Measurements from ENCODE around the gene DNASE1L1.

Gene DNASE1L1

DNA sequence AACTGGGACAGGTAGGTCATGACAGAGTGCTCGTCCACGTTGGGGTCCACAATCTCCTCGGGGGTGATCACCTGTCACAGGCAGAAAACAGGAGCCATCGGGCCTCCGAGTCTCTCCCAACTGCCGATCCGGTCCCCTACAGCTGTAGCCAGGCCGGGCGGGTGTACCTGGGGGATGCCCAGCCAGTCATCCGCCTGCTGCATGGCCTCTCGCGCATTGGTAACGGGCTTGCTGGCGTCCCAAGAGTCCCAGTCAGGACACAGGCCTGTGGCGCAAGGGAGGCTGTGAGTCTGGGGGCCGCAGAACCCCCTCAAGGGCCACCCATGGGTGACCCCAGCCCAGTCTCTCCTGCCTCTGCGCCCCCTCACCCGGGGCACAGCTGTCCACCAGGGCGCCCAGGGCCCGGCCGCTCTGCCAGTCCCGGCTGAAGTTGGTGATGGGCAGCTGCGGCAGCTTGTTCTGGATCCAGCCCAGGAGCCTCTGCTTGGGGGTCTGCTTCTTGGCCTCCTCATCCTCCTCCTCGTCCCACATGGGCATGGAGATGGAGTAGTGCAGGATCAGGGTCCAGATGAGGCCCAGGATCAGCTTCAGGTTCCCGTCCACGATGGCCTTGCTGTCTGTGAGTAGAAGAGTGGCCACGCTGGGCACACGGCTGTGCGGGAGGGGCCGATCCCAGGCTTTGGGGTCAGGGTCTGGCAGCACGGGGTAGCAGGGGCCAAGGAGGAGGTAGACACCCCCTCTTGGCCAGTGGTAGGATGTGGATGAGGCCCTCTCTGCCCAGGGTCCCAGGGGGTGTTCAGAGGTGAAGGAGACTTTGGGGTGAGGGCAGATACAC, 41.4 kb downstream of the DNASE1L1 start:
- no peak for DNase-seq (ENCODE audit: low read depth in 2 of 2)

DNA sequence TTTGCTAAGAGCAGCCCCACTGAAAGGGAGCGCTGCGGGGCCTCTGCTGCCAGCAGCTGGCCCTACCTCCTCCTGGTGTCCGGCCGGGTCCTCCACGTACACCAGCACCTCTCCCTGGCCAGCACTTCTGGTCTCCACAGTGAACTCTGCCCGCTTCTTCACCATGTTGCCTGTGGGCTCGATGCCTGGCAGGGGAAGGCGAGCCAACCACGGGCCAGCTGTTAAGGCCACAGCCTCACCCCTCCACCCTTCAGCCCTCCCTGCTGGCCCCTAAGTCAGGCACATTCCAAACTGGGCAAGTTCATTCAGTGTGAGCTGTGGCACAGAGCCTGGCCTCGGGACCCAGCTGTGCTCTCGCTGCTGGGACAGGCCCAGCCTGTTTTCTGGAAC, 42.4 kb downstream of the DNASE1L1 start:
- DNase-seq (ENCODE audit: low read depth in 2 of 2) = no peak

DNA sequence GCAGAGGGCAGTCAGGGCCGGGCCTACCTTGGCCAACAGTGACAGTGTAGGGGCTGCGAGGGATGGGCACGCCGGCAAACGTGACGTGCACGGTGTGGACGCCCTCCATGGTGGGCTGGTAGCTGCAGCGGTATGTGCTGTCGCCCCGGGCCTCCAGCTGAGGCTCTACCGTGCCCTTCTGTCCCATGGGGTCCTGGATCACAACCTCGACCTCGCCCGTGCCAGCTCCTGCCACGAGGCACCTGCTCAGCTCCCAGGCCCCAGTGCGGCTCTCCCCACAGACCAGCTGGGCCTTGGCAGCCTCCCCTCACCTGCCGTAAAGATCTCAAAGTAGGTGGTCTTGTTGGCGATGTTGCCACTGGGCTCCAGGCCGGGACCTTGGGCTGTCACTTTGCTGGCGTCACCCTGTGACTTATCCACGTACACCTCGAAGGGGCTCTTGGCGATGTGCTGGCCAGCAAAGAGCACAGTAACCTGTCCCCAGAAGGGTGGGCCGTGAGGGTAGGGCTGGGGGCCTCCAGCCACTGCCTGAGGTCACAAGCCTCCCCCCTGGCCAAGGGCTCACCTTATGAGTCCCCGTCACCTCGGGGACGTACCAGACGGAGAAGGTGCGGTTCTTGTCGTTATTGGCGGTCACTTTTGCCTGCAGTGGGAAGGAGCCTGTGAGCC, 42.9 kb downstream of the DNASE1L1 start:
- DNase-seq (ENCODE audit: low read depth in 2 of 2) = no peak

DNA sequence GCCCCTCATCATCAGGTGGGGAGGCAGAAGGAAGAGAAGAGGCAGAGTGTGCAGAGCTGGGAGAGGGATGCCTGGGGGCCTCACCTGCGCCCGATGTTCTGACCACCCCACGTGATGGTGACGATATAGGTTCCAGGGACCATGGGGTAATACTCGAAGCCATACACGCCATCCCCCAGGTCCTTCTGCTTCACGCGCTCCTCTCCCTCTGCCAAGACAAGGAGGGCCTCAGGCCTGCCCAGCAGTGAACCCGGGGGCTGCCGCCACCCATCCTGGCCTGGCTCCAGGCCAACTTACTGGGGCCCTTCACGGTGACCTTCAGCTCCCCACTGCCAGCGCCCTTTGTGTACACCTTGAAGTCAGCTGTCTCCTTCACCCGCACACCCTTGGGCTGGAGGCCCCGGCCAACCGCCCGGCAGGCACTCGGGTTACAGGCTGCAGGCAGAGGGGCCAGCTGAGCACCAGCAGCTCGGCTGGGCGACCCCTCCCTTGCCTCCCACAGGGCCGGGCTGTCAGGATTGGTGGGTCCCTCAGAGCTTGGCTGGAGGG, 43.9 kb downstream of the DNASE1L1 start:
- DNase-seq (ENCODE audit: low read depth in 2 of 2) = no peak

DNA sequence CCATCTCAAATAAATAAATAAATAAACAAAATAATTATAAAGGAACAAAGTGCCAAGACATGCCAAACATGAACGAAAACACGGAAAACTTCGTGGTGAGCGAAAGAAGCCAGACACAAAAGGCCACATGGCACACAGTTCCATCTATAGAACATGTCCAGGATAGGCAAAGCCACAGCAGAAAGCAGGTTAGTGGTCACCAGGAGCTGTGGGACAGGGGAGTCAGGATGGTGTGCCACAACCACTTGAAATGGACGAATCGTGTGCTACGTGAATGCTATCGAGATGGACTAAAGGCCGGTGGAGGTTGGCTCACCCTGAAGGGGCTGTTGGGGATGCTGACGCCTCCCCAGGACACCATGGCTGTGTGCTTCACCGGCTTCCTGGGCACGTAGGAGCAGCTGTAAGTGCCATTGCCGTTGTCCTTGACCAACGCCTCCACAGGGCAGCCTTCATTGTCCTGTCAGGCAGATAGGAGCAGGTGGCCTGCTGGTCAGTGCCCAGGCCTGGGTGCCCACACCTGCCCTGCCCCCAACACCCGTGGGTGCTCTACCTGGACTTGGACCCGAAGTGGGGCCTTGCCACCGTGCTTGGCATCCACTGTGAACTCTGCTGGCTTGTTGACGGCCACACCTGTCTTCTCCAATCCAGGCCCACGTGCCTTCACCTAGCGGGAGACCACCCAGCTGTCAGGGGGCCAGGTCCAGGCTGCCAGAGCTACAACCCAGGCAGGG, 45.2 kb downstream of the DNASE1L1 start:
- DNase-seq (ENCODE audit: low read depth in 2 of 2) = no peak

DNA sequence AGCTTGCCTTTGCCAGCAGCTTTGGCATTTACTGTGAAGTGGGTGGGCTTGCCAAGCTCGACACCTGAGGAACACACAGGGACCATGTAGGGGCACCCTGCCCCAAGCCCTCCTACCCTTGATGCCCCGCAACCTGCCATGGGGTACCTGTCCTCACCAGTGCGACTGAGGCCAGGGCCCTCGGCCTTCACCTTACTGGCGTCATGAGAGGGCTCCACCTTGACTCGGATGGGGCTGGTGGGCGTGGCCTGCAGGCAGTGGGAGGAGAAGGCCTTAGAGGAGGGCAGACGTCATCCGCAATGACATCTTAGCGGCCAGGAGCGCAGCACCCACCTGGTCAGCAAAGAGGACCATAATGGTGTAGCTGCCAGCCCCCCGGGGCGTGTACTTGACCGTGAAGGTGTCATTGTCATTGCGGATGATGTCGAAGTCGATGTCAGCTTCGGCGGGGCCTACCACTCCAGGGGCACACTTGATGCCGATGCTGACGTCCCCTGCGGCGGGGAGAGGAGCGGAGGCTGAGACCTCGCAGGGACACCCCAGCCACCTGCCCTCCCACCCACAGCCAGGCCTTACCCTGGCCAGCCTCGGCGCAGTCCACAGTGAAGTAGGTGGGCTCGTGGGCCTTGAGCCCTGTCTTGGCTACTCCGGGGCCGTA, 46.8 kb downstream of the DNASE1L1 start:
- DNase-seq (ENCODE audit: low read depth in 2 of 2) = no peak

DNA sequence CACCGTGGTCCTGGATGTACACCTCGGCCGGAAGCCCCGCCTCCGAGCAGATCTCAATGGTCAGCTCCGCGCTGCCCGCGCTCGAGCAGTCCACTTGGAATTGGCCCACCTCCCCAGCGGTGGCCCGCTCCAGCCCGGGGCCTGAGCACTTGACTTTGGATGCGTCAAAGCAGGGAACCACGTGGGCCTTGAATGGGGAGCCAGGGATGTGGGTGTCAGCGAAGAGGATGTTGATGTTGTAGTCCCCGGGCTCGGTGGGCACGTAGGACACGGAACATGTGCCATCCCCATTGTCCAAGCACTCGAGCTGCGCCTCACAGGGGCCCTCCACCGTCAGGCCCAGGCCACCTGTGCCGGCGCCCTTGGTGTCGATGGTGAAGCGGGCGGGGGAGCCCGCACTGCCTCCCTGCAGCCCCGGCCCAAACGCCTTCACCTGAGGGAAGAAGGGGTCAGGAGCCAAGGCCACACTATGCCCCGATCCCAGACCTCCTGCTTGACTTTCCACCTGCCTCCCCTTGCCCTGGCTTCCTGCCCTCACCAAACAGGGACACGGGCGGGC, 48.8 kb downstream of the DNASE1L1 start:
- no peak for DNase-seq (ENCODE audit: low read depth in 2 of 2)

DNA sequence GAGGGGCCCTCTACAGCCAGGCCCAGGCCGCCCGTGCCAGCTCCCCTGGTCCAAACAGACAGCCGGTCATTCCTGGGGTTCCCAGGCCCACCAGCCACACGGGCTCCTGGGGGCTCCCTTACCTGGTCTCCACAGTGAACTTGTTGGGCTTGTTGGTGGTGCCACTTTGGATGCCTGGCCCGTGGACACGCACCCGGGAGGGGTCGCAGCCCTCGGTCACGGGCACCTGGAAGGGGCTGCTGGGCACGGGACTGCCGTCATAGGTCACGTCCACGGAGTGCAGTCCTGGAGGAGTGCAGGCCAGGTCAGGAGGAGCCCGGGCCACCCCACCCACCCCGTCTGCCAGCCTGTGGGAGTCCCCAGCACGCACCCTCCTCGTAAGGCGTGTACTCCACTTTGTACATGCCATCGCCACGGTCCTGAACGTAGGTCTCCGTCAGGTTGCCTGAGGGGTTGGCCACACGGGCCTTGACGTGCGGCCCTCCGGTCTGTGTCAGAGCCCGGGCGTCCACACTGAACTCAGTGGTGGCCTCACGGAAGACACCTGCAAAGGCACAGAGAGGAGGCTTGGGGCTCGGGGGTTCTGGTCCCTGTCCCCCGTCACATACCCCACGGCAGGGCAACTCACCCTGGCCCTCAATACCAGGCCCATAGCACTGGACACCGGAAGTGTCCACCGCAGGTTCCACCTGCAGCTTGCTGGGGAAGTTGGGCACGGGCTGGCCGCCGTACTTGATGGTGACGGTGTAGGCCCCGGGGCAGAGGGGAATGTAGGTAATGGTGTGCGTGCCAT, 49.5 kb downstream of the DNASE1L1 start:
- DNase-seq (ENCODE audit: low read depth in 2 of 2) = no peak

DNA sequence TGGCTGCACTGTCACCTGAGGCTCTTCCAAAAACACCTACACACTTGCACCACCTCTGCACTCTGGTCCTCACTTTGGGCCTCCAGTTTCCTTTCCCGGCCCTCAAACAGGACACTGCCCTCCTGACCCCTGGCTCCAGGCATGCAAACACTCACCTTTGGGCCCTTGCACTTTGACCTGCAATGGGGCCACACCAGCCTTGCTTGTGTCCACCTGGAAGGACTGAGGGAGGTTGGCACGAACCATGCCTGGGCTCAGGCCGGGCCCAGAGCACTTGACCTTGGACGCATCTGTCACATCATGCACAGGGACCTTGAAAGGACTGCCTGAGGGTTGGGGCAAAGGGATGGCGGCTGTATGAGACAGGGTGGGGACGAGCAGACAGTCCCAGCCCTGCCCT, 50.2 kb downstream of the DNASE1L1 start:
- DNase-seq (ENCODE audit: low read depth in 2 of 2) = no peak

DNA sequence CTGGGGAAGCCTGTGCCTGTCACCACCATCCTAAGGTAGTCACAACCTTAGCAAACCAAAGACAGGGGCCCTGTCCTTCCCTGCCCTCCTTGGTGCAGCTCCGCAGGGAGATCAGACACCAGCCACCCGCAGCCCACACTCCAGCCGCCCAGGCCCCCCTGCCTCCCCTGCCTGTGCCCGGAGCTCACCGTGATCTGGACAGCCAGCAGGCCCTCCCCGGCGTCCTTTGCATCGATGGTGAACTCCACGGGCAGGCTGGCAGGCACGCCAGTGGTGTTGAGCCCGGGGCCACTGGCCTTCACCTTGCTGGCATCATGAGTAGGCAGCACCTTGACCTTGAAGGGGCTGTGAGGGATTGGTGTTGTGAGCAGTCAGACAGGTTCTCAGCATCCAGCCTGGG, 51.0 kb downstream of the DNASE1L1 start:
- DNase-seq (ENCODE audit: low read depth in 2 of 2) = no peak

DNA sequence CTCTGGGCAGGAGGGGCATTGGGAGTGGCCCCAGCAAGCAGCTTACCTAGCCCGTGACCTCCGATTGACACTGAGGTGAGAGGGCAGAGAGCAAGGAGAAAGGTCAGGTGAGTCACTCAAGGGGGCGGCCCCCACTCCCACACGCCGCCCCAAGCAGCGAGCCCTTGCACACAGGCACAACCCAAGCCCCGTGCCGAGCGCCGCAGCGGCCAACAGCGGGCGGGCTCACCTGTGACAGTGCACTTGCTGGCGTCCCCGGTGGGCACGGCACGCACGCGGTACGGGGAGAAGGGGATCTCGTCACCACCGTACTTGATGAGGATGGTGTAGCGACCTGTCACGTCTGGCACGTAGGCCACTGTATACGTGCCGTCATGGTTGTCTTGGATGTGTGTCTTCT, 51.8 kb downstream of the DNASE1L1 start:
- DNase-seq (ENCODE audit: low read depth in 2 of 2) = no peak

DNA sequence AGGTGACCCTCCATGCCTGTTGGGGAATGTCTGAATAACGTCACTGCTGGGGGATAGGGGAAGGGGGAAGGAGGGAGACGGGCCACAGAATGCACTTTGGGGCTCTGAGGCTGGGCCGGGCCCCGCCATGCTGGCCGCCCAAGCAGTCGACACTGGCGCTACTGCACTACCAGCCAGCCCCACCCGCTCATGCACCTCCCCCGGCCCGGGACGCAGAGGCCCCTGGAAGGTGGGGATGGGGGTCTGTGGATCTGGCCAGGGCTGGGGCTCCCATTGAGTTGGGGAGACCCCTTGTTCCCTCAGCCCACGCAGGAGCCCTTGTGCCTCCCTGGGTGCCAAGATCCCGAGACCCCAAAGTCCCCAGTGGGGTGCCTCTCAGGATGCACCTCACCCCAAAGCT, 52.5 kb downstream of the DNASE1L1 start:
- no peak for DNase-seq (ENCODE audit: low read depth in 2 of 2)

DNA sequence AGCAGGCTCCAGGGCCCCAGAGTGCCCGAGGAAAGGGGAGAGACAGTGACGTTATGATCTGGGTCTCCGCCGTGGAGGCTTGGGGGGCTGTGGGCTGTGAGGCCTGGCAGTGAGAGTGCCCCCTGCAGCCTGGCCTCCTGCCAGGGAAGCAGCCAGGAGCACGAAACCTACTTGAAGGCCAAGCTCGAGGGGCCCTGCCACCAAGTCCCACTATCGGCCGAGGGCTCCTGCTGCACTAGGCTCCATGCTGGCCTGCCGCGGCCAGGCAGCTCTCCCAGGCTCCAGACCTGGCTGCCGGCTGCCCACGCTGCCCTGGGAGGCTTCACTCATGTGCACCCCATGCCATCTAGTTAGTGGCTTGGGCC, 53.3 kb downstream of the DNASE1L1 start:
- DNase-seq (ENCODE audit: low read depth in 2 of 2) = no peak

DNA sequence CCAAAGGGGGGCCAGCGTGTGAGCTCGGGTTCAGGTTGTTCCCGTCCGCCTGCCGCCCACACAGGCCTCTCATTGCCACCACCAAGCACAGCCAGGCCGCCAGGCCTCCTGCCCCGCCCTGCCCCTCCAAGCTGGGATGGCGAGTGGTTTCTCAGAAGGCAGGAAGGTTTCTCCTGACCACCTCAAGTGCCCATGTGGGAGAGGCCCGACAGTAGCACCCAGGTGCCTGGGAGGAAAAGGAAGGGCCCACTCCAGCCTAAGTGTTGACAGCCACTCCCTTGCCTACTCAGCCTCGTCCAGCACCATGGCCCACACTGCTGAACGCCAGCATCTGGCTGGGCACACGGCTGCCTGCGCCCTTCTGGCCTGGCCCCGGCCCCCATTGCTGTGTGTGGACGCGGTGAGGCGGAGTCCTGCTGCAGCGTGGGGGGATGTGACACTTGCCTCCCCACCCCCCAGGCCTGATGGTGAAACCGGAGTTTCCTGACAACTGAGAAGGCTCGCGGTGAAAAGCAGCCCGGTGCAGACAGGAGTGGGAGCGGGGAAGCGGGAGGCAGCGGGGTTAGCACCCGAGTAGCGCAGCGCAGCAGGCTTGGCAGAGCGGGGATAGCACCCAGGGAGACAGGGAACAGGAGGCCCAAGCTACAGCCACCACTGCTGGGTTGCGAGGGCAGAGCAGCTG, 53.8 kb downstream of the DNASE1L1 start:
- no peak for DNase-seq (ENCODE audit: low read depth in 2 of 2)

DNA sequence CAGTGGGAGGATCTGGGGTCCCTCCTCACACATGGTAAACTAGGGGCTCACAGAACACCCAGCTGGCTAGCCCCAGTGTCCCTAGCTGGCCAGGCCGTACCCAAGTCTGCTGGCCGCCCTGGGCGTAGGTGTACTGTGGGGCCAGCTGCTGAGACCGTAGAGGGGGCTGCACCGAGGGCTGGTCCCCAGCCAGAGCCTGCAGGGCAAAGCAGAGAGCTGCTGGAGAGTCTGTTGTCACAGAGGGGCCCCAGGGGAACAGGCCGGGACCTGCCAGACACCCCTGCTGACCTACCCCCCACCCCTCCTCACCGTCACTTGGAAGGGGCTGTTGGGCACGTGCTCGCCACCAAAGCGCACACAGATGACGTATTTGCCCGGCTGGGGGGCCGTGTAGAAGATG, 54.5 kb downstream of the DNASE1L1 start:
- no peak for DNase-seq (ENCODE audit: low read depth in 2 of 2)

DNA sequence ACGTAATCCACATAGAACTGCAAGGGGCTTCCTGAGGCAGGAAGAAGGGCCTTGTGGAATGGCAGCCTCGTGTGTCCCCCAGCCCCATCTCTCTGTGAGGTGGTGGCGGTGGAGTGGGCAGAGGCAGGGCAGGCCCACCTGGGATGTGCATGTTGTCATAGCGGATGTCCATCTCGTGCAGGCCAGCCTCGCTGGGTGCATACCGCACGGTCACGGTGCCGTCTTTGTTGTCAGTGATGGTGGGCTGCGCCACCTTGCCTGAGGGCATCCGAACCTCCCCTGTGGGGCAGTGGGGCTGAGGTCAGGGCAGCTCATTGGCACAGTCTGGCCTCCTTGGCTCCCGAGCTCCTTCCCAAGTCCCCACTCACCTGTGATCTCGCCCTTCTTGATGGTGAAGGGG, 55.0 kb downstream of the DNASE1L1 start:
- DNase-seq (ENCODE audit: low read depth in 2 of 2) = no peak

DNA sequence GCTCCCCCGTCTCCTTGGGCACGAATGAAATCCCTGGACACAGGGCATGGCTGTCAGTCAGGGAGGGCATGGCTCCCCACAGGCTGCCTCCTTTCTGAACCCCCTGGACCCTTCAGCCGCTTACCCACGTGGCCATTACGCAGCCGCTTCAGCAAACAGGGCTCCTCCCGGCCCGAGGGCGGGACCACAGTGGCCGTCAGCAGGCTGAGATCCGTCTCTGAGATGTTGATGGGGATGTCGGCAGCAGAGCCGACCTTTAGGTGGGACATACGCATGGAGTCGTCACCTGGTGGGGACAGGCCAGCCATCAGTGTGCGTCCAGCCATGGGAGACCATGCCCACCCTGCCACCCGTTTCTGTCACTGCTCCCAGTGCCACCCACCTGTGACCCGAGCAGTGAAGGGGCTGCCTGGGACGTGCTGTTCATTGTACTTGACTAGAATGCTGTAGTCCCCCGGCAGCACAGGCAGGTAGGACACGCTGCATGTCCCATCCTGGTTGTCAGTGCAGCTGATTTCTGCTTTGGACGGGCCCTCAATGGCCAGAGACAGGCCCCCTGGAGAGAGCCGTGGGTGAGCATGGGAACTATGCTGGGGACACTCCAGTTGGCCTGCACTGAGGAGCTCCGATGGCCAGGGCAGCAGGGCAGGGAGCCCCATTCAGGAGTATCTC, 55.7 kb downstream of the DNASE1L1 start:
- no peak for DNase-seq (ENCODE audit: low read depth in 2 of 2)

DNA sequence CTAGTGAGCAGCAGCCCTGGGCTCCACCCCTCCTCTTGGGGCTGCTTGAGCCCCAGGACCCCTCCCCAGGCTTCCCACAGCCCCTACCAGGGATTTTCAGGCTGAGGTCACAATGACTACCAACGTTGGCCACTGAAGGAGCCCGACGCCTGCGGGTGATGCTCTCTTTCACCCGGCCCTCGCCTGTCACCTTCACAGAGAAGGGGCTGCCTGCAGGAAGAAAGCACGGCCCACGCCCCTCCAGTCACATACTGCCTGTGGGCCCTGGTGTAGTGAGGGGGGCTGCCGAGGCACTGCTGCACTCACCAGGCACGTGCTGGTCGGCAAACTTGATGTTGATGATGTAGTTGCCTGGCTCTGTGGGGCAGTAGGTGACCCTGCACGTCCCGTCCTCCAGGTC, 56.6 kb downstream of the DNASE1L1 start:
- DNase-seq (ENCODE audit: low read depth in 2 of 2) = no peak

DNA sequence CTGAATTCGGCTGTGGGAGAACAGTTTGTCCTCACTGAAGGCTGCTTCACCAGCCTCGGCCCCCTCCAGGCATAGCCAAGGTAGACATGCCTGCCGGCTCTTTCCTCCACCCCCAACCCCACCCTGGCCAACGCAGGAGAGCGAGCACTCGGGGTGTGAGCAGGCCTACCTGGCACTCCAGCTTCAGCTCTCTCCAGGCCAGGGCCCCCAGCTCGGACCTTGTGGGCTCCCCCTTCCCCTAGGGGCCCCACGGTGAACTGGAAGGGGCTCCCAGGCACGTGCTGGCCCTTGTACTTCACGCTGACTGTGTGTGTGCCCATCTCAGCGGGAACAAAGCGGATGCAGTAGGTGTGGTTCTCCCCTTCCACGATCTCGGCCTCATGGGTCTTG, 57.0 kb downstream of the DNASE1L1 start:
- no peak for DNase-seq (ENCODE audit: low read depth in 2 of 2)
